Activated gamma-delta T cell treated with anti-CD3 and anti-CD28 coated beads, Interleukin-2, amount 50 U/mL, for 16 hours (primary cell): Measurements from ENCODE around the gene ASTL.

Source experiments
- DNase-seq: peaks from one replicate; pipeline ENCODE4 v3.0.0-alpha.2; 2020; ENCODE audit warnings: low read depth

ASTL gene

GRCh38 chr2:96159084-96159830 is 21.0 kb upstream of the ASTL start:
- no peak for DNase-seq

DNA sequence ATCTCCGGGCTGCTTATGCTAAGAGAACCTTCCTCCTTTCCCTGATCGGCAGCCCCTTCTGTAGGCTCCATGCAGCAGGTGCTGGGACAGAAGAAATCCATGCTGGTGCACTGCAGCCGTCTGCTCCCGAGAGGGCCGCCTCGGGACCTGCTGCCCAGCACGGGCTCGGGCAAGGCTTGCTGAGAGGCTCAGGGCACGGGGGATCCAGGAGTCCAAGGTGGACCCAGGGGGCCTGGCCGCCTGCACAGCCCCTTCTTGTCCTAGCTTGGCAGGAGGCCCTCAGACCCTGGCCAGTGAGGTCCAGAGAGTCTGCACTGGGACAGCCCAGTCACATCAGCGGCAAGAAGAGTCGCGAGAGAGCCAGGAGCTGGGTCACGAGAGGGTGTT is 20.2 kb upstream of the ASTL start:
- no peak for DNase-seq

DNA sequence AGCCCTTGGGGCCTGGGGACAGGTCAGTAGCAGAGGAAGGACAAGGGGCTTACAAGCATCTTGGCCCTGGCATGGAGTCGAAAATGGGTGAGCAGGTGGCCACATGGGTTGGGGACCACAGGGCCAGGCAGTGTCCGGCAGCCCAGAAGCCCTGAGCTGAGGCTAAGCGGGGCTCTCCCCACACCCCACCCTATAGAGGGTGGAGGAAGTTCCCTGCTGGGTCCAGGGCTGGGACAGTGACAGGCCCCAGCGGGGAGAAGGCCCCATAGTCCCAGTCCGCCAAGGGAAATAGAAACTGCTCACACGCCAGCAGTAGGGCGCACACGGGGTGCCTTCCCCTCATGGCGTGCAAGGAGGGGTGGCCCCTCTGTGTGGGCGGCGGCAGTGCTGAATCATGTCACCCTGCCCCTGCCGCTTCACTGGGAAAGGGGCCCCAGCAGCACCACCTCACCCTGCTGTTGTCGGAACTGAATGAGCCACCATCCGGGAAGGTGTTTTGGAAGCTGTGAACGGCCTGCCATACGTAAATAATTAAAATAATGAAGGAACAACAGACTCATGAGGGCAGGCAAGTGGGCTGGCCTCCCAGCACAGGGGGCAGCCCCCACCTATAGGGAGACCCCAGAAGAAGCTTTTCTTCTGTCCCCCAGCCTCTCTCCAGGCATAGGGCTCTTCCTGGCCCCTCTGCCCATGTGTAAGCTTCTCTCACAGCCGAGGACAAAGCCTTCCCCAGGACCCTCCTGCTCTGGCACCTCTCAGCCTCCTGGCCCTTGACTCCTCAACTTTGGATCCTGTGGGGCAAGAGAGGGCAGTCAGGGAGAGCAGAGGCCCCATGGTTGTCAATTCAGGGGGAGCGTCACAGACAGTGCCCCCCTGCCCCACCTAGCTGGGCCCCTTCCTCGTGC is 19.6 kb upstream of the ASTL start:
- peak; percentile 92 for DNase-seq

DNA sequence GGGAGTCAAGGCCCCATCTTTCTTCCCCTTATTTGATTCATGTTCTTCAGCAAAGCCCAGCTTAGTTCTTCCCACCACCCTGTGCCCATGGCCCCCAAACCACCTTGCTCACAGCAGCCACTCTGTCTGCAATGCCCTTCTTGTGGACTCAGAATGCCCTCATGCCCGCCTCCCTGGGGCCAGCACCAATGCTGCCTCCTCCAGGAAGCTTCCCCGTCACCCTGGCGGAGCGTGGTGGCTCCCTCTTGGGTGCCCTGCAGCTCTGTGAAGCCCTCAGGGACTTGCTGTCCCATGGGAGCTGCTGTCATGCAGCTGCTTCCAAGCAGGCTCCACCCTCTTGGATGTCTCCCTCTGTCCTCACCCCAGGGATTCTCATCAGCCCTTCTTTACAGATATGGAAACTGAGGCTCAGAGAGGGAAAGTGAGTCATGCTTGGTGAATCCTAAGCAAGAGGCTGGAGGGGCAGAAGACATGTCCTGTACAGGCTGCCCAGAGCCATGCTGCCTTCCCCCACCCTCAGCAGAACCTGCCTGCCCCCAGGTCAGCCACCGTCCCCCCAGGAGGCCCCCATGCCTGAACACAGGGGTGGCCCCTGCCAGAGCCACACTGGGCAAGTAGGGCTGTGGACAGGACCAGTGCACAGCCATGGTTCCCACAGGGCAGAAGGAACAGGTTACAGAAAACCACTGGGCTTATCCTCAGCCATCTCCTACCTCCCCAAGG is 18.8 kb upstream of the ASTL start:
- DNase-seq = no peak

GRCh38 chr2:96156011-96156820 is 17.9 kb upstream of the ASTL start:
- no peak for DNase-seq

DNA sequence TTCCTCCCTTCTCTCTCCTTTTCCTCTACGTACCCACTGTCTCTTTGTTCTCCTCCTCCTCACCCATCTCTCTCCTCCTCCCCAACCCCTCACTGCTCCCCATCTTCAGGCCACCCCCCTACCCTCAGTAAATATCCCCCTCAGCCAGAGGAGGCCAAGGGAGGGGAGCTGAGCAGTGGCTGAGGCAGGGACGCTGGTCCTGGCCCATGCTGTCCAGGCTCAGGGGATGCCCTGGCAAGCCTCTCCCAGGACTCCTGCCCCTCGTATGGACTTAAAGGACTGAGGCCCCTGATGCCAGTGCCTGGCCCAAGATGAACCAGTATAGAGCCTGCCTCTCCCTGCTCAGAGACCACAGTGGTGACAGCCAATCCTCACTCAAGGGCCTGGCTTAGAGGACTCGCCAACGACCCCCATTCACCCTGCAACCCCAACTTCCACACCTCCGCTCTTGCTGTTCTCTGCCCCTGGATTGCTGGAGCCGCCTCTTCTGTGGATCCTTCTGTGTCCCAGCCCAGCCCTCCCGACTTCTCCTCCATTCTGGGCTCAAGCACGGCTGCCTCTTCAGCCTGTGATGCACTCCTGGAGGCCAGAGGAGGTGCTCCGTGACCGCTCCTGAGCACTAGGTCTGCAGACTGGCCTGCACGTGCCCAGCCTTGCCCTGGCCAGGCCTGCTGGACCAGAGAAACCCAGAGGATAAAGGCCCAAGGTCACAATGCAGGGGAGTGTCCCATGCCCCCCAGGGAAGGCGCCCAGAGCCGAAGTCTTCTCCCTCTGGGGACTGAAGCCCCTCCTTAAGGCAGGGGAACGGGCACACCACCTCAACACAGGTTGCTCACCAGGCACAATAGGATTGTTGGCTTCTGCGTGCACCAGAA is 16.4 kb upstream of the ASTL start:
- no peak for DNase-seq

DNA sequence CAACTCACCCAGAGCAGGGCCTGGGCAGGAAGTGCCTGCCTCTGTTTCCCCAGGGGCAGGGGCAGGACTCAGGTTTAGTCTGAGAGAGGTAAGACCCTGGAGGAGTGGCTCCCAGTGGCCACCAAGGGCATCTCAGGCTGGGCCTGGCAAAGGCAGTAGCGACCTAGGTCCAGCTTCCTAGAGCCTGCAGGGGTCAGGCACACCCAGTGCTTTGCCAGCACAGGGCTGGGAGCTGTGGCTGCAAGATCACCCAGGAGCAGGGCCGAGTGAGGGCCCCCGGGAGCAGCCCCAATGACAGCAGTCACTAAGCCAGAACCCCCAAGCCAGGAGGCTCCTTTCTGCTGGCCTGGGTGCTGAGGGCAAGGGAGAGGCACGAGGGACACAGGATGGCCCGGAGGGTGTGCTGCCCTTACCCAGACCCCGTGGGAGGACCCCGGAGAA is 15.7 kb upstream of the ASTL start:
- no peak for DNase-seq

DNA sequence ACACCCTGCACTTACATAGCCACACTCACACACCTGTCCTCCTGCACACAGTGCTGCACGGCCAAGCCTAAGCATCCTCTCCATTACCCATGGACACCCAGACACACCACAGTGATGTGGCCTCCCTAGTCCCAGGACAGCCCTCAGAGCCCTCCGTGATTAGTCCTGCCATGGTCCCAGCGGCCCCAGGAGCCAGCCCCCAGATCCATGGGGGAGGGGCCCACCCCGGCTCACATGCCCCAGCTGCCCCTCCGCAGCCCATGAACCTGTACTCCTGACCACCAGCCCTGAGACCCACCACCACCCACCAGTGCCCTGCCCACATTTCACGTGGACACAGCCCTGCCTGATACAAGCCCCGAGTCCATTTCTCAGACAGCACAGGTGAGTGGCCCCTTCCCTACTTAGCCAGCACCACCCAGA is 15.0 kb upstream of the ASTL start:
- DNase-seq = no peak

DNA sequence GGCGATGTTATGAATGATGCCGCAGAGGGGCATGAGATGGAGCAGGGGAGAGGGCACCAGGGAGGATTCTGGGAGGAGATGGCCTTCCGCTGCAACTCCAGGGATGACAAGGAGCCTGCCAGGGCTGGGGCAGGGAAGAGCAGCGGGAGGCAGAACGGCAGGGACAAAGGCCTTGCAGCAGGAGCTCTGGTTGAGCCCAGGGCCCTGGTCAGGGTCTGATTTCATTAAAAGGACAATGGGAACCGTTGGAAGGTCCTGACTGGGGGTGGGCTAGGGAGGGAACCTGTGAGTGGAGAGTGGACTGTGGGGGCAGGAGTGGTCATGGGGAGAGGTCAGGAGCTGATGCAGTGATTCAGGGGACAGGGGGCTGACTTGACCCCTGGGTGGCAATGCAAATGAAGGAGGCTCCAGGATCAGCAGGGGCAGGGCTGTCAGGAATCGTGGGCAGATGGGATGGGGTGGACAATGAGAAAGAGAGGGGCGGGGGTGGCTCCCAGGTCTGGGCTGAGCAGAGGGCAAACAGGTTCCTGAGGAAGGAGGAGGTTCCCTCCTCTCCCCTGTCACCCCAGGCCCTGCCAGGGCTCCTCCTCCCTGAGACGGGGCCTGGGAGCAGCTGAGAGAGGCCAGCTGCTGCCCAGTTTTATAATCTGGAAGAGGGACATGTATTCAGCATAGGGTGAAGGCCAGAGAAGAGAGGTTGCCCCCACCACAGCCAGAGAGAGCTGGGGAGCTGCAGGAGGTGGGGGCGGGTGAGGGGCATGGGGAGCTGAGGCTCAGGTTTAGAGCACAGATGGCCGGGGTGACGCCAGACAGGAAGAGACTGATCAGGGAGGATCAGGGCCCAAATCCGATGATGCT is 14.2 kb upstream of the ASTL start:
- DNase-seq = no peak

DNA sequence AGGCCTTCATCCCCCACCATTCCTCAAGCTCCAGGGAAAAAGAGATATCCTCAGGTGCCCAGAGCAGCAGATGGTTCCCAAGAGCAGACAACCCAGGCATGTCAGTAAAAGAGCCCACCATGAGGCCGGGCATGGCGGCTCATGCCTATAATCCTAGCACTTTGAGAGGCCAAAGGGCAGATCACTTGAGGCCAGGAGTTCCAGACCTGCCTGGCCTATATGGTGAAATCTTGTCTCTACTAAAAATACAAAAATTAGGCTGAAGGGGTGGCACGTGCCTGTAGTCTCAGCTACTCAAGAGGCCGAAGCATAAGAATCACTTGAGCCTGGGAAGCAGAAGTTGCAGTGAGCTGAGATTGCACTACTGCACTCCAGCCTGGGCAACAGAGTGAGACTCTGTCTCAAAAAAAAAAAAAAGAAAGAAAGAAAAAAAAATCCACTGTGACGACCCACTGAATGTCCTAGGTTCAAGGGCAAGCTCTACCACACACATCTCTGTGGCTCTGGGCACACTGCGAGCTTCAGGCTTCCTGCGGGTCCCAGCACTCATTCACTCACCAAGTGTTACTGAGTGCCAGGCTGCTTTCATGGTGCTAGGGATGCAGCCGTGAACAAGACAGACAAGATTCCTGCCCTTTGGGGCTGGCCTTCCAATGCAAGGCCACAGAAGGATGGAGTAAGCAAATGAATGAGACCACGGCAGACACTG is 13.4 kb upstream of the ASTL start:
- no peak for DNase-seq

- DNase-seq = no peak
Measured at GRCh38 chr2:96150791-96151594, 12.7 kb upstream of the ASTL start.

DNA sequence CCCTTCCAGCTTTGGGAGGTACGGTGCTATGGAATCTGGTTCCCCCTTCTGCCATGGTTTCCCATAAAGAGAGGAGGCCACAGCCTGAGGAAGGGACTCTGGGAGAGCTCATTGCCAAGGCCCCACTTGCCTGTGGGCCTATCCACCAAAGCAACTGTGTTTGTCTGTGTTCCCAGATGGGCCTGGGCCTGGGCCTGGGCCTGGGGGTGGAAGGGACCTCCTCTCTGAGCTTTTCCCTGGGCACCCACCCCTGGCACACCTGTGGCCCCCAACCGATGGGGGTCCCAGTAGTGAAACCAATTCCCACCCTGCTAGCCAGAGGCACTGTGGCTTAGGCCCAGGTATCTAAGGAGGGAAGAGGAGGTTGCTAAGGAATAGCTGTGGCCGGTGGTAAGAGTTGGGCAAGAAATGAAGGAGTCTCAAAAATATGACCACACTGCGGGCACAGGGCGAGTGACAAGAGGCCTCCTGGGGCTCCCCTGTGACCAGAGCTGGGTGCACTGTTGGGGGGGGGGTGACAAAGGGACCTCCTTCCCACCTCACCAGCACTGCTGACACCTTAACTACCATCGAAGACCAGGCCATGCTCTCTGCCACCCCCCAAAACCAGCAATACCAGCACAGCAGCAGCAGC is 11.8 kb upstream of the ASTL start:
- no peak for DNase-seq

- peak; percentile 93 for DNase-seq
Measured at GRCh38 chr2:96148410-96149217, 10.3 kb upstream of the ASTL start.

DNA sequence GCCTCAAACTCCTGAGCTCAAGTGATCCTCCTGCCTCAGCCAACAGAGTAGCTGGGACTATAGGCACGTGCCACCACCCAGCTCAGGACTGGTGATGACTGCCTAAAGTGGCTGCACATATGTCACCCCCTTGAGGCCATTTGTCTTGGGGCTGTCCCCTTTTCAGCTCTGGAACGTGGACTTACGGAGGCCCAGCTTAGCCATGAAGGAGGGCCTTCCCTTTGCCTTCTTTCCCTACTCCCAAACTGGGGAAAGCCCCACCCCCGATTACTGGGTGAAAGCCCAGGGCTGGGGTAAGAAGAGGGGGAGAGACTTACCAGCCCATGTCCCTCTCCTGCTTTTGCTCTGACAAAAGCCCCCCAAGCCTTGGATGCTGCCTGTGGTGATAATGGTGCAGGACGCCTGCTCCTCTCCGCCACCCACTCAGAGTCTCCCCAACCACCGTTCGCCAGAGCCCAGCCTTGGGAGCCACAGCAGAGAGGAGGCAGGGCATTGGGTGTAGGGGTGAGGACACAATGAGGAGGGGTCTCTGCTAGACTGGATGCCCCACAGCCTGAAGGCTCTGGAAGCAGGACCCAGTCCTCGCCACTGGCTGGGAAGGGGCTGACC is 9.4 kb upstream of the ASTL start:
- DNase-seq = no peak

GRCh38 chr2:96146881-96147592 is 8.7 kb upstream of the ASTL start:
- DNase-seq = no peak
